Upper lobe of left lung (tissue), 6 donors: ENCODE results near the gene B3GALT6. TPM values are rescaled to one million over a fixed set of nuclear protein-coding genes. Genes with fewer than 3 reads are reported as not detected.

Source experiments
- ATAC-seq, 2 donors: fragments of 200-7000 bp; cut with Tn5 transposase; one replicate each; pipeline ENCODE4 v1.9.1; 2022; ENCODE audit warnings: mild to moderate bottlenecking in 2 of 2, moderate library complexity in 2 of 2; ENCODE audit not compliant: low FRiP score in 2 of 2
- DNase-seq, 2 donors: peaks; one replicate each; pipeline ENCODE4 v3.0.0-alpha.2; 2019 to 2020
- H3K27ac ChIP-seq, 4 donors: fragments of 200-600 bp; sonication (generic); one replicate each; pipeline ENCODE4 v1.5.1; 2016 to 2019
- H3K27me3 ChIP-seq, 4 donors: fragments of 200-600 bp; sonication (generic); one replicate each; pipeline ENCODE4 v1.5.1; 2017 to 2019
- H3K36me3 ChIP-seq, 4 donors: fragments of 200-600 bp; sonication (generic); one replicate each; pipeline ENCODE4 v1.5.1; 2016 to 2019
- H3K4me1 ChIP-seq, 4 donors: fragments of 200-600 bp; sonication (generic); one replicate each; pipeline ENCODE4 v1.5.1; 2018 to 2019
- H3K4me3 ChIP-seq, 4 donors: fragments of 200-600 bp; sonication (generic); one replicate each; pipeline ENCODE4 v1.5.1; 2017 to 2019; ENCODE audit warnings: mild to moderate bottlenecking in 2 of 4, moderate library complexity in 1 of 4
- H3K9me3 ChIP-seq, 4 donors: fragments of 200-600 bp; sonication (generic); one replicate each; pipeline ENCODE4 v1.5.1; 2018 to 2019
- CTCF ChIP-seq, 6 experiments: fragments of 450-650 bp in 4 of 6; fragments of 200-600 bp in 2 of 6; sonication (generic) in 2 of 6; IDR thresholded peaks; one replicate each; pipeline ENCODE4 v1.5.1; 2016 to 2019; ENCODE audit warnings: antibody characterized with exemption in 6 of 6
- EP300 ChIP-seq, 4 donors: sonication (generic); formaldehyde crosslinking; IDR thresholded peaks; one replicate each; pipeline ENCODE4 v1.5.1; 2017; ENCODE audit warnings: antibody characterized with exemption in 4 of 4, control low read depth in 2 of 4
- POLR2A ChIP-seq, 4 donors: fragments of 450-650 bp; IDR thresholded peaks; one replicate each; pipeline ENCODE4 v1.5.1; 2016 to 2017; ENCODE audit warnings: antibody characterized with exemption in 4 of 4, mild to moderate bottlenecking in 2 of 4
- POLR2AphosphoS5 ChIP-seq, 2 donors: sonication (generic); formaldehyde crosslinking; IDR thresholded peaks; one replicate each; pipeline ENCODE4 v1.5.1; 2017; ENCODE audit warnings: antibody characterized with exemption in 2 of 2
- WGBS, 2 donors: methylation state at CpG; one replicate each; pipeline ENCODE4 v1.1.5; 2017 to 2018; 5-methylcytosine and 5-hydroxymethylcytosine counted together
- total RNA-seq, 6 donors: library from RNA; depleted of rRNA in 4 of 6; stranded (reverse); fragments of >200 nt in 4 of 6; gene quantifications; one replicate each; pipeline versions ENCODE4 v1.1.0 to v1.2.1, GENCODE V29; 2016 to 2021
- donor health status: DM: no; HTN: no; CAD: no; lungs with moderate emphysema.
- donor health status: DM: no; HTN: yes; CAD: no; lungs with severe emphysema.

B3GALT6 gene
- total RNA-seq, 6 donors from 2014 or later: 15.2 to 31.3 (median 19.9) TPM

- DNase-seq: peak in 1 of 2 donors; percentile 71
- Histone ChIP-seq H3K27me3 (no peaks in the 10 kb centered on the region), H3K9me3 (no peaks in the 10 kb centered on the region), H3K4me1 (peaks cover 10 to 19% (median 11%) of the 10 kb centered on the region in 4 donors), H3K27ac (no peak overlapping the region), H3K36me3 (peaks cover 35 to 85% (median 74%) of the 10 kb centered on the region in 4 donors), H3K4me3 (no peak overlapping the region)
- ATAC-seq: peak in 1 of 2 donors; percentile 1
- 93 to 94% methylated on average over 21 to 29 of the region's 34 CpGs for WGBS, 2 donors
- TF ChIP-seq CTCF (IDR thresholded peaks at IDR 0.05): no peak
- no peak for TF ChIP-seq POLR2A (IDR thresholded peaks at IDR 0.05)
- TF ChIP-seq EP300 (IDR thresholded peaks at IDR 0.05): no peak
- no peak for TF ChIP-seq POLR2AphosphoS5 (IDR thresholded peaks at IDR 0.05)
These were observed 6.7 kb upstream of the B3GALT6 start for GRCh38 chr1:1225238-1225845.

GRCh38 chr1:1225913-1226312 lies 6.1 kb upstream of the B3GALT6 start:
- H3K4me3 ChIP-seq: no peak overlapping the region
- H3K36me3 ChIP-seq: peaks cover 30 to 79% (median 69%) of the 10 kb centered on the region in 4 donors
- no peaks in the 10 kb centered on the region for H3K27me3 ChIP-seq
- ATAC-seq: no peak
- H3K4me1 ChIP-seq: peaks cover 15 to 25% (median 16%) of the 10 kb centered on the region in 4 donors
- H3K9me3 ChIP-seq: no peaks in the 10 kb centered on the region
- TF ChIP-seq POLR2AphosphoS5 (IDR thresholded peaks at IDR 0.05): no peak
- TF ChIP-seq POLR2A (IDR thresholded peaks at IDR 0.05): no peak
- TF ChIP-seq CTCF (IDR thresholded peaks at IDR 0.05): no peak
- TF ChIP-seq EP300 (IDR thresholded peaks at IDR 0.05): no peak
- WGBS, 2 donors: 92 to 94% methylated on average over 17 to 18 of the region's 18 CpGs
- no peak overlapping the region for H3K27ac ChIP-seq
- DNase-seq: no peak

- Histone ChIP-seq H3K27me3 (no peaks in the 10 kb centered on the region), H3K36me3 (peaks cover 29 to 70% (median 61%) of the 10 kb centered on the region in 4 donors), H3K4me1 (peaks cover 18 to 27% (median 18%) of the 10 kb centered on the region in 4 donors), H3K4me3 (no peak overlapping the region), H3K27ac (no peak overlapping the region), H3K9me3 (no peaks in the 10 kb centered on the region)
- 94 to 98% methylated on average over 18 to 40 of the region's 44 CpGs for WGBS, 2 donors
- DNase-seq (peak in 1 of 2 donors; percentile 71), ATAC-seq (no peak)
- TF ChIP-seq POLR2AphosphoS5 (IDR thresholded peaks at IDR 0.05): no peak
- TF ChIP-seq POLR2A (IDR thresholded peaks at IDR 0.05): no peak
These were observed 5.3 kb upstream of the B3GALT6 start for GRCh38 chr1:1226566-1227362.

GRCh38 chr1:1227386-1227785 lies 4.7 kb upstream of the B3GALT6 start:
- TF ChIP-seq EP300 (IDR thresholded peaks at IDR 0.05): no peak
- TF ChIP-seq POLR2A (IDR thresholded peaks at IDR 0.05): no peak
- TF ChIP-seq POLR2AphosphoS5 (IDR thresholded peaks at IDR 0.05): no peak
- no peak for TF ChIP-seq CTCF (IDR thresholded peaks at IDR 0.05)
- Histone ChIP-seq H3K36me3 (peaks cover 23 to 64% (median 55%) of the 10 kb centered on the region in 4 donors), H3K27ac (no peak overlapping the region), H3K4me3 (no peak overlapping the region), H3K27me3 (no peaks in the 10 kb centered on the region), H3K9me3 (no peaks in the 10 kb centered on the region), H3K4me1 (peaks cover 18 to 28% (median 18%) of the 10 kb centered on the region in 4 donors)
- ATAC-seq (no peak), DNase-seq (peak in 1 of 2 donors; percentile 82)
- 93 to 99% methylated on average over 11 to 13 of the region's 25 CpGs for WGBS, 2 donors

- WGBS, 2 donors: 92 to 94% methylated on average over 3 to 25 of the region's 30 CpGs
- H3K9me3 ChIP-seq: peaks cover 0 to 3% (median 0%) of the 10 kb centered on the region in 4 donors
- no peak for ATAC-seq
- H3K27ac ChIP-seq: no peak overlapping the region
- TF ChIP-seq EP300 (IDR thresholded peaks at IDR 0.05) (no peak), POLR2A (IDR thresholded peaks at IDR 0.05) (no peak), POLR2AphosphoS5 (IDR thresholded peaks at IDR 0.05) (no peak), CTCF (IDR thresholded peaks at IDR 0.05) (no peak)
- H3K4me3 ChIP-seq: no peak overlapping the region
- DNase-seq: peak in 1 of 2 donors; percentile 86
- H3K36me3 ChIP-seq: peaks cover 15 to 56% (median 46%) of the 10 kb centered on the region in 4 donors
- no peaks in the 10 kb centered on the region for H3K27me3 ChIP-seq
- peaks cover 24 to 36% (median 26%) of the 10 kb centered on the region in 4 donors for H3K4me1 ChIP-seq
These were observed 3.9 kb upstream of the B3GALT6 start for GRCh38 chr1:1228187-1228586.
